Activated CD4-positive, alpha-beta T cell treated with anti-CD3 and anti-CD28 coated beads, Interleukin-2, Interleukin-6, amounts not matched to agents 100 ng/mL and 50 ng/mL, durations not matched to agents 16 hours and 8 hours (primary cell): Measurements from ENCODE around the gene FKBP3.
A peak's percentile ranks its signal among the peaks of the same experiment; 100 is the strongest.
"Not testable (repeated sequence)": the region's sequence is repeated elsewhere in the genome, so short reads cannot be mapped to it uniquely, and the experiment has no call there.

Experiments used
- DNase-seq: peaks from one replicate; pipeline ENCODE4 v3.0.0-alpha.2; 2020

FKBP3 gene

GRCh38 chr14:45112896-45113781 lies 21.1 kb downstream of the FKBP3 start:
- DNase-seq = peak; percentile 23

GRCh38 chr14:45104561-45104960 lies 29.7 kb downstream of the FKBP3 start:
- DNase-seq = no peak

GRCh38 chr14:45103806-45104205 lies 30.5 kb downstream of the FKBP3 start:
- no peak for DNase-seq

- no peak for DNase-seq
These were observed 38.1 kb downstream of the FKBP3 start for GRCh38 chr14:45096218-45096617.

GRCh38 chr14:45095143-45095542 lies 39.1 kb downstream of the FKBP3 start:
- peak; percentile 38 for DNase-seq

GRCh38 chr14:45094275-45094674 lies 40.0 kb downstream of the FKBP3 start:
- no peak for DNase-seq

GRCh38 chr14:45091710-45092109 lies 42.6 kb downstream of the FKBP3 start:
- no peak for DNase-seq

GRCh38 chr14:45089813-45090212 lies 44.5 kb downstream of the FKBP3 start:
- DNase-seq = peak; percentile 78

- no peak for DNase-seq
These were observed 49.3 kb downstream of the FKBP3 start for GRCh38 chr14:45084946-45085346.

GRCh38 chr14:45083976-45084722 lies 50.1 kb downstream of the FKBP3 start, which contains the start of gene PRPF39:
Gene PRPF39, plus strand, starts transcription at chr14:45084116. Its CDS starts 11,124 bp downstream, at chr14:45095240.
- DNase-seq = peak; percentile 97

GRCh38 chr14:45083617-45083975 lies 50.7 kb downstream of the FKBP3 start:
- no peak for DNase-seq

- no peak for DNase-seq
These were observed 51.9 kb downstream of the FKBP3 start for GRCh38 chr14:45082420-45082819.

GRCh38 chr14:45081096-45081495 lies 53.2 kb downstream of the FKBP3 start:
- not testable (repeated sequence) for DNase-seq

- not testable (repeated sequence) for DNase-seq
These were observed 53.8 kb downstream of the FKBP3 start for GRCh38 chr14:45080416-45080968.

GRCh38 chr14:45078323-45078722 lies 56.0 kb downstream of the FKBP3 start:
- no peak for DNase-seq

GRCh38 chr14:45073231-45073879 lies 60.9 kb downstream of the FKBP3 start:
- no peak for DNase-seq

GRCh38 chr14:45072126-45072525 lies 62.2 kb downstream of the FKBP3 start:
- DNase-seq = no peak

GRCh38 chr14:45070215-45070614 lies 64.1 kb downstream of the FKBP3 start:
- no peak for DNase-seq

- no peak for DNase-seq
These were observed 65.9 kb downstream of the FKBP3 start for GRCh38 chr14:45068396-45068795.

- DNase-seq = no peak
These were observed 67.6 kb downstream of the FKBP3 start for GRCh38 chr14:45066667-45067066.

GRCh38 chr14:45065956-45066355 lies 68.3 kb downstream of the FKBP3 start:
- DNase-seq = no peak
